SKM-1 (cell line): ENCODE data around the gene ATP23.

Experiments
- DNase-seq: peaks from one replicate; lab custom pipeline; 2025; ENCODE audit not compliant: unreplicated experiment; lab: John Stamatoyannopoulos, UW

The ATP23 gene, protein sequence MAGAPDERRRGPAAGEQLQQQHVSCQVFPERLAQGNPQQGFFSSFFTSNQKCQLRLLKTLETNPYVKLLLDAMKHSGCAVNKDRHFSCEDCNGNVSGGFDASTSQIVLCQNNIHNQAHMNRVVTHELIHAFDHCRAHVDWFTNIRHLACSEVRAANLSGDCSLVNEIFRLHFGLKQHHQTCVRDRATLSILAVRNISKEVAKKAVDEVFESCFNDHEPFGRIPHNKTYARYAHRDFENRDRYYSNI

DNA sequence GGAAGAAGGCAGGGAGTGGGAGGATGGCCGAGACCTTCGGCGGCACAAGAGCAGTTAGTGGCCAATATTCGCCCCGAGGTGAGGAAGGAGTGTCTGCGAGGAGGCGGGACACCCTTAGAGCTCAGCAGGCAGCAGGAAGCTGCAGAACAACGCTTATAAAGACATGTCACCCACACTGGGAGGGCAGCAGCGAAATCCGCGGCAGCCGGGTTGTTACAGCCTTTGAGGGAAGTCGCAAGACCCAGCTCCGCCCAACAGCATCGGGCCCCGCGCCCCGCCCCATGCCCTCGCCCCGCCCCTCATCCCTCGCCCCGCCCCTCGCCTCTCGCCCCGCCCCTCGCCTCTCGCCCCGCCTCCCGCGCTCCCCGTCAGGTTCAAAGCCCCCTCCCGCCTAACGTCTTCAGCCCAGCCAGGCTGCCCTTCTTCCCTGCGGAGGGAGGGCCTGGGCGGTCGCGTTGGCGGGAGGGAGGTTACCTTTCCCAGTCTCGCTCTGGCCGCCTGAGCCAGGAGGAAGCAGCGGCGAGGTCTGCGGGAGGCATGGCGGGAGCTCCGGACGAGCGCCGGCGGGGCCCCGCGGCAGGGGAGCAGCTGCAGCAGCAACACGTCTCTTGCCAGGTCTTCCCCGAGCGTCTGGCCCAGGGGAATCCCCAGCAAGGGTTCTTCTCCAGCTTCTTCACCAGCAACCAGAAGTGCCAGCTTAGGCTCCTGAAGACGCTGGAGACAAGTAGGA is at the start of gene ATP23:
TSS of gene ATP23 (plus strand) at position 403 of the 730 bp plus-strand sequence. CDS start at position 538, 135 bp downstream.
- DNase-seq = peak; percentile 52

DNA sequence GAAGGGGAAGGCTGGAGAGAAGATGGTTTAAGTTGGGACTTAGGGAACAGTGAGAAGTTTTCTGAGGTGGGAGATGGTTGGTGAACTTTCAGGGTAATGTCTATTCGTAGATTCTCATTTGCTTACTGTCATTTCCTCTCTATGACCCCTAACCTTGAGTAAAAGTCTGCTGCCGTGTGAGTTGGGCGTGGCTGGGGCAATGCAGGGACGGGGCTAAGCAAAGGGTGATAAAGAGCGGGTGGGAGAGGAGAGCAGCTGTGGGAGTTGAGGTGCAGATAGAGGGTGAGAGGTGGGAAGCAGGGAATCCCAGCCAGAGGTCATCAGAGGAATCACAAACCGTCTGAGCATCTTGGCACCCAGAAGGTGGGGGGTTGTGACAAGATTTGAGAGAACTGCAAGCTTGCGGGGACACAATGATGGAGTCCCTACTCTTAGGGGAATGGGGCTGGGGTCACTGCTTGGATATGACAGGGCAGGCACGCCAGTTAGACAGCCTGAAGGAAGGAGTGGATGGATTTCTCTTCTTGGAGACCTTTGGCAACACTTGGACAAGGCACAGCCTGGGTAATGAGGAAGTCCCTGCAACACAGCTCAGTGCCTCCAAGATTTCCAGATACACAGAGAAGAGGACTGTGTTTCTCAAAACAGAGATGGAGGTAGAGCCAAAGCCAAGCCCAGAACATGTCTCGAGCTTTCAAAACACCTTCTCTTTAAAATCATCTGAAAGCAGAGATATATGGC is 49.0 kb upstream of the ATP23 start:
- no peak for DNase-seq

DNA sequence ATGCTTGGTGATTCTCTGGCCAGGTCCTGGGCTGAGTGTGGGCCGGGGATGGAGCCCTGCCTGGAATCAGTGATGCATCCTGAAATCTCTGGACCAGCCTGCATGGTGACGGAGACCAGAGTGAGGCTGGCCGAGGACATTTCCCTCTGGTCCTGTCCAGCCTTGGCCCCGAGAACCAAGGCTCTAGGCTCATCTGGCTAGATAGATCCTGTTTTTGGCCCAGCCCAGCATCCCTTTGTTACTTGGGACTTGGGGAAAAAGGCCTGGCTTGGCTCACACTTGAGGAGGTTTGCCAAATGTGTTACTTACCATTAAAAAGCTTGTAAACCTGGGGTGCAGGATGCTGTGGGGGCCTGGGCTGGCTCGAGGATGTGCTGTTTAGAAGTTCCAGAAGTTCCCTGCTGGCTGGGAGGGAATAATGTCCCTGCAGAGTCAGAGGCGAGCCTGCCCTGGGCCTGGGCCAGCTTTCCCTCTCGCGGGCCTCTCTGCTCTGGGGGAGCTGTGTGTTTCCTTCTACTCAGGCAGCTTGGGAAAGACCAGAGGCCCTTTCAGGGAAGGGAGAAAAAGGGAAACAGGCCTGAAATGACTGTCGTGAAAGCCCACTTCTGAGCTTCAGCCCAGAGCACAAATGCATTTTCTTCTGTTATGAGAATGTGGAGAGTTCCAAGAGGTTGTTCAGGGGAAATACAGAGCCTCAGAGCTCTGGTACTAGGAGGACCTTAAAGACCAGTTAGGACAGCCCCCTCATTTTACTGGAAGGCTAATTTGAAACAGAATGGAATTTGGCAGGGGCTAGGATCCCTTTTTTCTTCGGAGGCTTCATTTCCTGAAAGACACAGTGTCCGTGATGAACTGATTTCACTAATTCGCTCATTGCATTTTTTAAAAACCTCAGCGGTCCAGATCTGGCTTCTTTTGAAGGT is 47.7 kb upstream of the ATP23 start:
- DNase-seq = peak; percentile 6

DNA sequence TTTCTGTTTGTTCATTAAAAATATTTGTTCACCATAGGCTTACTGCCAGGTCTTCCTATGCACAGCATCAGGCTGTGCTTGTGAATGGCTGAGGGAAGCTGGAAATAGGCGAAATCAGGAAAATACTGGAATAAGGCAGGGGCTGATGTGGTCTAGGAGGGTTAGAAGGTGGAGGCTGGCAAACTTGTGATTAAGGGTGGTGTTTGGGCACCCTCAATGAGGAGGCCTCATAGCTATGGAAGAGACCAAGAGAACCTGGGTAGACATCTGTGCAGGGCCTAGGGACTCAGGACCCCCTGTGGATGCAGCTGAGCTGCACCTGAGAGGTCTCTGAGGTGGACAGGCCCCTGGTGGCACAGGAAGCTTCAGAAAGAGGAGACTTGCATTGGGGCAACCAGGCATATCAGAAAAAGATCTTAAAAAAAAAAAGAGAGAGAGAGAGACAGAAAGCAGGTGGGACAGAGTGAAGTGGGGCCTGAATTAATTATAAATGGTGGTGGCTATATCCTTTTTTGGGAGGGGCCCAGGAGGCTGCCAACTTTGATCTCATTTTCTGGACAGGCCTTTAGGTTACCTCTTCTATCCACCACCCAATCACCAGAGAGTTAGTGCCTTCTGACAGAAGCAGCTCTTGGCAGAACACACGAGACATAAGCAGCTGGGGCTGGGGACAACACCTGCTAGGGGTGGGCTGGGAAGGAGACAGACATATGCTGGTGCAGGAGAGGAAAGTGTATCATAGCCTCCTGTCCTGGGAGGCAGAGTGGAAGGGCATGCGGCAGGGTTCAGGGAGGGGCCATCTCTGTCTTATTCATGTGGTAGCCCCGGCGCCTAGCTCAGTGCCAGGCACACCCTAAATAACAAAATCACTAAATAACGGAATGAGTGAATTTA is 46.7 kb upstream of the ATP23 start:
- no peak for DNase-seq

DNA sequence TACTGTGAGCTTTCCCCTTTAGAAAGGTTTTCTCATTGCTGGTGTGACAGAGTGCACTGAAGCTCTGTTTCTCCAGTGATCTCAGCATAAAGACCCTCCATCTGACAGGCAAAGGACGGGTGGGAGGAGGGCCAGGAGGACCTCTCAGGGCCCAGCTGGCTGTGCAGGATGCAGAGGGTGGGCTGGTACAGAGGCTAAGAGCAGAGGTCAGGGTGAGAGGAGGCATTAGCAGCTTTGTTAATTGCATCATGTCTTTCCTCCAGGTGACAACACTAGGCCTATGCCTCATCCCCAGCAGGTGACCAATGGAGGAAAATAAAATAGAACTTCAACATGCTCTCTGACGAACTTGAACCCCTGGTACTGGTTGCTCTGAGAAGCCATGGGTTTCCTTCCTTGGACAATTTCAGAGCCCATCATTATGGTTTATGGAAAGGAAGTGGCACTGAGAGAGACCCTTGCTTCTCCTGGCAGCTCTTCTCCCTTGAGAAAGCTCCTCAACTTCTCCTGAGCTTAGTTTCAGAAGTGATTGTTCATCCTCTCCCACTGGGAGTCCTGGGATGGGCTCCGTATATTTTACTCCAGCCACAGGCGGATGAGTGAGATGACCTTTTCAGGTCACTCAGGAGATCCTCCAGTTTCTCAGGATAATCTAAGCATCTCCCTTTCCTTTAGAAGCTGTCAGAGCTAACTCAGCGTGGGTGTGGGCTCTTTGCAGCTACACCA is 45.8 kb upstream of the ATP23 start:
- DNase-seq = no peak

DNA sequence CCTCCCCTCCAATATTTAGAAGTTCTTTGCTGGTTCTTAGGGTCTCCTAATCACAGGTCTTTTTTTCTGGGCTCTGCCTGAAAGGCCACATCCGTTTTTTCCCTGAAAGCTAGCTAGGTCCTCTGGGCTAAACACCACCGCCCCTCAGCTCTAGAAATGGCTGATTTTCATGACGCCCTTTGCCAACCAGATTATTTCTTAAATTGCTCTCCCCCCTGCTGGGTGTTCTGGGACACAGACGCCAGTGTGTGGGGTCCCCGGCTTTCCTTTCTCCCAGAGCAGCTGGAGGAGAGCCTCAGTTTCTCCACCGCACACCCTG is 45.3 kb upstream of the ATP23 start:
- no peak for DNase-seq

DNA sequence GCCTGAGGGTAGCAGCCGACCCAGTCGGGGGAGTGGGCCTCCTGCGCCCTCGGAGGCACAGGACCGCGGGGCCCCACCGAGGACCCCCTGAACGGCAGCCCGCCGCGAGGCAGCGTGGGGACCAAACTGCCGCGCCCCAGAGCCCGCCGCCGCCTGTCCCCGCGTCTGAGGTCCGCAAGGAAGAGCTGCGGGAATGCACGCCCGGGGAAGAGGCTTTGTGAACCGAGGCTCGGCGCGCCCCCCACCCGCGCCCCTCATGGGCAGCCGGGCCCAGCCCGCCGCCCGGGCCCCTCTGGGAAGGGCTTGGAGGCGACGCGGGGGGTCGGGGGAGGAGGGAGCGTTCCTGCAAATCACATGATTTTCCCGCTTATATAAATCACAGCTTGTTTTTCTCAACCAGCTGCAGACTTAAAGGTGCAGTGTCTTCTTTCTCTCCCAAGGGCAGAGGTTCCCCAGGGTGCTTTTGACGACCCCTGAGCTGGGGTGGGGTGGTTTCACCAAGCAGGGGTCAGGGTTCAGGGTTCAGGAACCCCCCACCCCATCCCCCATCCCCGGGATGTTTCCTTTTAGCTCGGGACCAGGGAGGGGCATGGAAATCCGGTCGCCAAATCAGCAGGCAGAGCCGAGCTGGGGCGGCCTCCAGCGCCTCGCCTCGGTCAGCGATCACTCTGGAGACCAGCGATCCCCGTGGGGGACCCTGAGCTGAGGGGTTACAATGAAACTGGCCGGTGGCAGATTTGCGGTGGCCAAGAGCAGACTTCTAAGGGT is 44.7 kb upstream of the ATP23 start:
- no peak for DNase-seq

GRCh38 chr12:57897286-57897974 is 43.9 kb upstream of the ATP23 start:
- DNase-seq = no peak

DNA sequence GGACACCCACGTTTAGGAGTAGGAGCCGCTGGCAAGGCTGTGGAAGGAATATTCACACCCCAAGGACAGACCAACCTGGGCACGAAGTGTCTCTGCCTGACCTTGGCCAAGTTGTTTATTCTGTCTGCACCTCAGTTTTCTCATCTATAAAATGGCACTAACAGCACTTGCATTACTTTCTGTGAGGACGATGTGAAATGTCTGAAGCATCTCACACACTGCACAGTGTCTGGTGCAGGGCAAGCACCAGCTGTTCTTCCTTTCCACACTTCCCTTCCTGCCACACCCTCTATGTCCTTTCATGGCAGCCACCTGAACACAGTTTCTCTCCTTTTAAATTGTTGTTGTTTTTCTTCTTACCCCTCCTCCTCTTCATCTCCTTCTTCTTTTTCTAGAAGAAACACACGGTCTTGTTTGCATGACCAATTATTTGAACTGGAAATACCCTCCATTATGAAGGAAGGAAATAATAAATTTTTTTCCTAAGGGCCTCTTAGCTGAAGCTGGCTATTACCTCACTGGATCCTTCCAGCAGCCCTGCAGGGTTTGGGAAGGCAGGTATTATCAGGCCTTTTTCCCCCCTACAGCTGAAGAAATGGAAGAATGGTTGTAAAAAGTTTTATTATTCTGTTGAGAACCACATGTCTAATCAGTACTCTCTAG is 42.9 kb upstream of the ATP23 start:
- DNase-seq = no peak

DNA sequence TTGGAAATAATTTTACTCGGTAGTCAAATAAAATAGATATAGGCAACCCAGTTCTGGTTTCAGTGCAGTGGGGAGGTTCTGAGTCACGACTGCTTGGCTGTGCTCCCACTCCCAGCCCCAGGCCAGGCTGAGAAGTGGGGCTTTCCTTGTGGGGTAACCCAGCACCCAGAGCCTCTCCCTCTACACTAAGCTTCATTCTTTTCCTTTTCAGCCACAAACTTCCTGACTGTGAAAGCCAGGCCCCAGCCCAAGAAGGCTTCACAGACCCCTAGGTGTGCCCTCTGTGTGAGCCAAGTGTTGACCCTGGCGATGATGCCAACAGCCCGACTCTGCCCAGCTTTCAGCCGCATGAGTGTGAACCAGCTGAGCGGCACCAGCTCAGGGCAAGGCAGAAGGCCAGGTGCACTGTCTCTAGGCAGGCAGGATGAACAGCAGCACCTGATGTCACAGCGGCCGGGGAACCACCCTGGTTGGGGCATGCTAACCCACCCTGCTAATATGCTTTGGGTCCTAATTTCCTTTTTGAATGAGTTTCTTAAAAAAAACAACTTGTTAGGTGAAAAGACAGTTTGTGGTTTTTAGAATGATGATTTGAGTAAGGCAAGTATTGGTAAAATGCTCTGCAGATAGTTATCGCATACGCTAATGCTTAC is 42.2 kb upstream of the ATP23 start:
- no peak for DNase-seq

DNA sequence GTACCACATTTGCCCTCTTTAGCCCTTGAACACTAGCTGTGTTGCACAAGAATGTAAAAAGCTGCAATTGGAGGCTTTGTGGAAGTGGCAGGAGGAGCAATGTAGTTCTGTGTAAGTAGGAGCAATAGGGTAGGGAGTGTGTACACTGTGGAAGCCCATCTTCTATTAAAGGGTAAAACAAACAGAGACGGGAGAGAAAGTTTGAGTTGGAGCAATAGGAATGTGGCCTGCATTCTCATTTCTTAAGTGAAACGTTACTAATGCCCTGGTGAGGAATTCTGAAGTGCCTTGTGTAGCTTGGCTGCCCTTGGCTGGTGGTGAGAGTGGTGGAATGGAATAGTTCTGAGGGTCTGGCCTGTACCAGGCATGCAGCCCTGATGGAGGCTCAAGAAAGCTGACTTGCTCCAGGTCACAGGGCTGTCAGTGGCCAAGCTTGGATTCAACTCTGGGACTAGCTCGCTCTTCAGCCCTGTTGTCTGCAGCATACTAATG is 38.8 kb upstream of the ATP23 start:
- DNase-seq = no peak

- no peak for DNase-seq
These were observed 36.9 kb upstream of the ATP23 start for GRCh38 chr12:57904426-57904825.

GRCh38 chr12:57904848-57905811 is 36.2 kb upstream of the ATP23 start:
- DNase-seq = peak; percentile 20

DNA sequence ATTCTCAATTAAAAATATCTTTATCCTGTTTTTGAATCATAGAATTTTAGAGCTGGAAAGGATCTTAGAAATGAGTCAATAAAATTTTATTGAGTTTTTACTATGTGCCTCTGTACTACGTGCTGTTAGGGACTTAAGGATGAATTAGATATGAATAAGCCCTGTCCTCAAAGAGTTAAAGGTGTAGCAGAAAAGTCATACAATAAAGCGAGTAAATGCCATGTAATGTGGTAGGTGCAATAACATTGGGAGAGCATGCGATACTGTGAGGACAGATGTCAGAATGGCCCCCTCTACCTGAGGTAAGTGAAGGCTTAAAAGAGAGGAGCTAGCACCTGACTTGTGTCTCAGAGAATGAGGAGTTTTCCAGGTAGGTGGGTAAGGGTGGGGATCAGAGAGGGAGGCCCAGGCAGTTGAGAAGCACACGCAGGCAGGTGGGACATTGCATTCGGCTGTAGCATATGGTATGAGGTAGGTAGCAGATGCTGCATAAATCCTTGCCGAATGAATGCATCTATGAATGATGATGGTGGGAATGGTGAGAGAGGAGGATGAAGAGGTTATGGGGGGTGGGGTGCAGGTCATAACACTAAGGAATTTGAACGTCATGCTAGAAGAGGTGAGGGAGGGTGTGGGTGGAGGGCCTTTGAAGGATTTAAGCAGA is 35.4 kb upstream of the ATP23 start:
- DNase-seq = no peak

GRCh38 chr12:57906821-57907220 is 34.5 kb upstream of the ATP23 start:
- no peak for DNase-seq
